ENCODE measurements around the gene MCL1.

MCL1 gene

DNA sequence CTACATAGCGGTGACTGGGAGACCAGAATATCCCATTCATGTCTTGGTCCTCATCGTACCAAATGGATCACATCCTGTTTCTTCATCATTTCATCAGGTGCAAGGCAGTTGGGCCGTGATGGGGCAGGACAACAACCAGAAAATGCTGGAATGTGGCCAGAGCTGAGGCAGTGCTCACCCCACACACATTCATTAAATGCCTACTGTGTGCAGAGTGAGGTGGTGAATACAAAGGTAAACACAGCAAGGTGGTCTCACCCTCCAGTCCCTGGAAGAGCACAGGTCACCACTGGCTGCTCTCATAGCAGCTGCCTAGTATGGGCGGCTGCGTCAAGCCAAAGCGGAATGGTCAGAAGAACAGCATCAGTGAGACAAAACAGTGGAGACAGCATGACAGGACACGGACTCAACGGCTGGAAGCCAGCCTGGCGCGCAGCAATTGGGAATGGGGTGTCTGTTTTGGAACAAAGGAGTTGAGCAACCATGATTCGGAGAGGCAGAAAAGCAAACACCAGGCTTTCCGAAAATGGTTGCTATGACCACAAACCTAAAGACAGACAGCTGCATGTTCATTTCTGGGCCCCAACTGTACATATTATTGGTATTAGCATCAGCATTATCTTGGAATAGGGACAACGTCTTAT lies 35.8 kb downstream of the MCL1 start:
- TF ChIP-seq, protein P1, sequence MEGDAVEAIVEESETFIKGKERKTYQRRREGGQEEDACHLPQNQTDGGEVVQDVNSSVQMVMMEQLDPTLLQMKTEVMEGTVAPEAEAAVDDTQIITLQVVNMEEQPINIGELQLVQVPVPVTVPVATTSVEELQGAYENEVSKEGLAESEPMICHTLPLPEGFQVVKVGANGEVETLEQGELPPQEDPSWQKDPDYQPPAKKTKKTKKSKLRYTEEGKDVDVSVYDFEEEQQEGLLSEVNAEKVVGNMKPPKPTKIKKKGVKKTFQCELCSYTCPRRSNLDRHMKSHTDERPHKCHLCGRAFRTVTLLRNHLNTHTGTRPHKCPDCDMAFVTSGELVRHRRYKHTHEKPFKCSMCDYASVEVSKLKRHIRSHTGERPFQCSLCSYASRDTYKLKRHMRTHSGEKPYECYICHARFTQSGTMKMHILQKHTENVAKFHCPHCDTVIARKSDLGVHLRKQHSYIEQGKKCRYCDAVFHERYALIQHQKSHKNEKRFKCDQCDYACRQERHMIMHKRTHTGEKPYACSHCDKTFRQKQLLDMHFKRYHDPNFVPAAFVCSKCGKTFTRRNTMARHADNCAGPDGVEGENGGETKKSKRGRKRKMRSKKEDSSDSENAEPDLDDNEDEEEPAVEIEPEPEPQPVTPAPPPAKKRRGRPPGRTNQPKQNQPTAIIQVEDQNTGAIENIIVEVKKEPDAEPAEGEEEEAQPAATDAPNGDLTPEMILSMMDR (conservative IDR thresholded peaks at IDR 0.05; ENCODE audit: low read depth) = no peak
- H3K27ac ChIP-seq = peak overlapping the region; percentile 79
- CTCF ChIA-PET = interaction anchor here (1.6 kb wide), 1 partner anchor 11 kb away, joined by 8 read pairs; no protein-coding TSS in a partner anchor
- POLR2A ChIA-PET (ENCODE audit: low non-redundant PET) = no interaction called here
- DNase-seq (ENCODE audit: low spot score) = no peak

DNA sequence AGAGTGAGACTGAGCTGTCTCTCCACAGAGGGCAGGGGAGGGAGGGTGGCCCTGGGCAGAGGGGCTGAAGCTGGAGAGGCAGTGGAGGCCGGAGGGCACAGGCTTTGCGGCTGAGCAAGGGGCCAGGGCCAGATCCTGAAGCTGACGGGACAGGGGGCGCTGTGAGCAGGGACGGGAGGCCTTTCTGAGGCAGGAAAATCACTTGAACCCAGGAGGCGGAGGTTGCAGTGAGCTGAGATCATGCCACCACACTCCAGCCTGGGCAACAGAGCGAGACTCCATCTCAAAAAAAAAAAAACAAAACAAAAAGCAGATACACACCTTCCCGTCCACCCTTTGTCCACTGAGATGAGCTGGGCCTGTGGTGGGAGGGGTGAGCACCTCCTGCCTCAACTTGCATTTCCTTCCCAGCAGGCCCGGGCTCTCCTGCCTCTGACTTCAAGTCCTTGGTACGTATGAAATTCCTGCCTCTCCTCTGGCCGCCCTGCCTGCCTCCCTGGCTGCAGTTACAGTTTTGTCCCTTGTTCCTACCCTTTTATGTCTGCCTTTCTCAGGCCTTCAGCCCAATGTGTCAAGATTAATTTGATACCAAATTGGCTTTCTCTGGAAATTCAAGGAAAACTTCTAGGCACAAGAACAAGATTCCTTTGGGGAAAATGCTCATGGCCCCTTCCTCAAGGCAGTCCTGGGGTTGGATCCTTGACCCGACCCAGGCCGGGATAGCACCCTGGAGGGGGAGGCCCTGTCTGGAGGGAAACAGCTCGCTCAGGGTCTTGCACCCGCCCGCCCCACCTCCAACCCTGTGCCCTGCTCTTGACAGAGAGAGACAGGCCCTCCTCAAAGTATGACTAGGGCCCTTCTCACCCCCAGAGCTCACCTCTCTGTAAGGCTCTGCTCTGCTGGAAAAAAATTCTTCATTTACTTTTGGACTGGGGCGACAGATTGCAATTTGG lies 41.4 kb downstream of the MCL1 start:
- peak overlapping the region; percentile 93 for H3K27ac ChIP-seq
- TF ChIP-seq, protein P1 (conservative IDR thresholded peaks at IDR 0.05; ENCODE audit: low read depth) = no peak
- DNase-seq (ENCODE audit: low spot score) = peak; percentile 89
- ChIA-PET POLR2A (ENCODE audit: low non-redundant PET) (interaction anchor here (0.6 kb wide), 1 partner anchor 458 kb away, joined by 6 read pairs; no protein-coding TSS in a partner anchor), CTCF (interaction anchor here (0.6 kb wide), 3 partner anchors 19 to 66 kb away, joined by 3 to 4 read pairs (median 3); no protein-coding TSS in a partner anchor)

DNA sequence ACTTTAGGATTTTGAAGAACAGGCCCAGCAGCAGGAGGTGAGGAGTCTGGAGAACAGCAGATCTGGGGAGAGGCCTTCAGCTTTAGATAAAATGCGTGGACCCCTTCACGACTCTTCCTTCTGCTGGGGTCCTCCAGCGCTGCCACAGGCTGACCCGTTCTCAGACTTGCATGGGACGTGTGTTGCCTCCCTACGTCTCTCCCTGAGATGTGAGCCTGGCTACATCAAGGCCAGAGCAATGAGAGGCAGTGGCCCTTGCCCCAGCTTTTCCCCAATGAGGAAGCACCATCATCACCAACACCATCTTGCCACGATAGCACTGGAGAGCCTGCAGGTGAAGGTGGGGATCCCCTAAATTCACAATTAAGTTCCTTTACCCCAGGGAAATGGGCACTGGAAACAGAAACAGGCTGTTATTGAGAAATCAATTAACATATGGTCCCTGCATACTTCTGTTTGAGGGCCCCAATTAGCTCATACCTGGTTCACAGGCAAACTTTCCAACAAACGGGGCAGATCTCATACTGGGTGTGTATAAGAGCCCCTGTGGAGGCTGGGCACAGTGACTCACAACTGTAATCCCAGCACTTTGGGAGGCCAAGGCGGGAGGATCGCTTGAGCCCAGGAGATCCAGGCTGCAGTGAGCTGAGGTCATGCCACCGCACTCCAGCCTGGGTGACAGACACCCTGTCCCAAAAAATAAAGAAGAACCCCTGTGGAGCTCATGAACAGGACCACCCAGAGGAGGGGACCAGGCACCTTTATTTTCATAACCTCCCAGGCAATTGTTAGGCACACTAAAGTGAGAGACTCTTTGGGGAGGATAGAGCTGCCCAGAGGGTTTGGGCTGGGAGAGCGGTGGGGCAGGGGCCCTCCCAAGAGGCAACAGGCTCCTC lies 42.3 kb downstream of the MCL1 start:
- peak overlapping the region; percentile 93 for H3K27ac ChIP-seq
- DNase-seq (ENCODE audit: low spot score) = no peak
- TF ChIP-seq, protein P1 (conservative IDR thresholded peaks at IDR 0.05; ENCODE audit: low read depth) = no peak
- ChIA-PET CTCF (interaction anchor here (0.6 to 1.1 kb wide), 4 partner anchors 13 to 66 kb away, joined by 3 to 4 read pairs (median 3); no protein-coding TSS in a partner anchor), POLR2A (ENCODE audit: low non-redundant PET) (interaction anchor here (0.6 kb wide), 1 partner anchor 459 kb away, joined by 6 read pairs; no protein-coding TSS in a partner anchor)

DNA sequence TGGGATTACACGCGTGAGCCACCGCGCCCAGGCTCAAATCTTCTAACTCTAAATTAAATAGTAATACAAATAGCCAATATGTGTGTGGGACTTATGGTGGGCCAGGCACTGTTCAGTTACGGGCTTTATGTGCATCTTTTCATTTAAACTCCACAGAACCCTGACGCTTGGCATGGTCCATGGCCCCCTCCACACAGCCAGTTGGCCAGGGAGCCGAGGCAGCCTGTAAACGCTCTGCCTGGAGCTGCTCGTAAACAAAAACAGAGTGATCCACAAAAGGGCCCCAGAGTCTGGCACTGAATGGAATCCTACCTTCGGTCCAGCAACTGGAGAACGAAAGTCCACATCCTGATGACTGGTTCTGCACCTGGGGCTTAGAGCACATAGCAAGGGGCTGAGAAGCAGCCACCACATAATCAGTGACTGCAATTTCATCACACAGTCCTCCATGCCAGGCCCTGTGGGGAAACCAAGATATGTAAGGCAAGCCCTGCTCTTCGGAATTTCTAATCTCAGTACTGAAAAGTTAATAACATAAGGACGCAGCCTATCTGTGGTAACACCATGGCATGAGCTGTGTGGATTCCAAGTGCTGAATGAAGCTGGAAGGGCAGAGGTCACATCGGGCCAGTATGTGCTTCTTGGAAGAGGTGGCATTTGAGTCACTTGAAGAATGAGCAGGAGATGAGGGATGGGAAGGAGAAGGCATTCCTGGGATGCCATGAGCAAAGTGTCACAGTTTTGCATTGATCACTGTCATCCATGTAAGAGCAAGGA lies 43.7 kb downstream of the MCL1 start:
- POLR2A ChIA-PET (ENCODE audit: low non-redundant PET) = no interaction called here
- CTCF ChIA-PET = interaction anchor here (1.1 kb wide), 1 partner anchor 25 kb away, joined by 3 read pairs; no protein-coding TSS in a partner anchor
- peak overlapping the region; percentile 93 for H3K27ac ChIP-seq
- DNase-seq (ENCODE audit: low spot score) = no peak
- TF ChIP-seq, protein P1 (conservative IDR thresholded peaks at IDR 0.05; ENCODE audit: low read depth) = no peak

DNA sequence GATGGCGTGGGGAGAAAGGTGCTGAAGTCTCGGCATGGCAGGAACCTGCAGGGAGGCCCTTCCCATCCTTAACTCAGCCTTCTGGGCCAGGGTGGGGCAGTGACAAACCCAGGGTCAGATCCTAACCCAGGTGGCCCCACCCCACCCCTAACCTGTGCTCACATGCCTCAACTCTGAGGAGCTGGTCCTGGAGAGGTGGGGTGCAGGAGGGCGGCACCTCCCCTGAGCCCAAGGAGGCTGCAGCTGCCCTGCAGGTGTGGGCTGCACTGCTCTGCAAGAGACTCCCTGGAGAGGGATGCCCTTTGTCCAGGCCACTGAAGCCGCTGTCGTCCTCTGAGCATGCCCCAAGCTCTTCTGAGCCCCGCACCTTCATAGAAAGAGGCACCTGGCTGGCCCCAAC lies 45.4 kb downstream of the MCL1 start:
- peak overlapping the region; percentile 93 for H3K27ac ChIP-seq
- TF ChIP-seq, protein P1 (conservative IDR thresholded peaks at IDR 0.05; ENCODE audit: low read depth) = no peak
- DNase-seq (ENCODE audit: low spot score) = no peak
- POLR2A ChIA-PET (ENCODE audit: low non-redundant PET) = no interaction called here
- CTCF ChIA-PET = interaction anchor here (0.9 to 2.4 kb wide), 3 partner anchors 9 to 35 kb away, joined by 5 to 15 read pairs (median 8); no protein-coding TSS in a partner anchor
